ENCODE measurements around the gene HAUS2.

HAUS2 gene

GRCh38 chr15:42611532-42611931 is 62.9 kb downstream of the HAUS2 start:
- DNase-seq, result no peak

GRCh38 chr15:42612367-42612912 is 63.8 kb downstream of the HAUS2 start:
- DNase-seq, result no peak

GRCh38 chr15:42616107-42616506 is 67.5 kb downstream of the HAUS2 start:
- DNase-seq, result peak; percentile 33

Measured in NCI-H69 (cell line).